ENCODE results near the gene CLTA.

- no peak for TF ChIP-seq CTCF (IDR thresholded peaks at IDR 0.05)
- no peak for TF ChIP-seq POLR2A (IDR thresholded peaks at IDR 0.05)
These were observed 55.2 kb downstream of the CLTA start for GRCh38 chr9:36245906-36246305.

Measured in heart left ventricle (tissue), 13 donors.